Suprapubic skin (tissue), 4 donors: Measurements from ENCODE around the gene MIS12.

ENCODE experiments used
- CTCF ChIP-seq, 2 donors: fragments of 200-600 bp in 1 of 2; fragments of 450-650 bp in 1 of 2; sonication (generic) in 1 of 2; IDR thresholded peaks; one replicate each; pipeline ENCODE4 v1.5.1; 2016 to 2019; ENCODE audit warnings: antibody characterized with exemption in 2 of 2, mild to moderate bottlenecking in 1 of 2, moderate library complexity in 1 of 2
- POLR2A ChIP-seq, 2 donors: fragments of 450-650 bp; IDR thresholded peaks; one replicate each; pipeline ENCODE4 v1.6.1; 2017; ENCODE audit warnings: antibody characterized with exemption in 2 of 2, mild to moderate bottlenecking in 2 of 2, moderate library complexity in 2 of 2
- POLR2AphosphoS5 ChIP-seq, 3 donors: sonication (generic); formaldehyde crosslinking; IDR thresholded peaks; one replicate each; pipeline ENCODE4 v1.6.1; 2017; ENCODE audit warnings: antibody characterized with exemption in 3 of 3

- TF ChIP-seq POLR2A (IDR thresholded peaks at IDR 0.05): no peak
- no peak for TF ChIP-seq POLR2AphosphoS5 (IDR thresholded peaks at IDR 0.05)
- no peak for TF ChIP-seq CTCF (IDR thresholded peaks at IDR 0.05)
Measured at GRCh38 chr17:5509482-5509881, 23.1 kb downstream of the MIS12 start.
